Right lobe of liver (tissue), 4 donors: ENCODE results near the gene SLC24A1.

Source experiments
- CTCF ChIP-seq, 4 donors: fragments of 200-600 bp in 3 of 4; fragments of 450-650 bp in 1 of 4; IDR thresholded peaks; one replicate each; pipeline versions ENCODE4 v1.5.1 to v1.8.0; 2016 to 2022; ENCODE audit warnings: antibody characterized with exemption in 4 of 4, mild to moderate bottlenecking in 2 of 4
- POLR2A ChIP-seq: fragments of 450-650 bp; IDR thresholded peaks from one replicate; pipeline ENCODE4 v1.6.1; 2017; ENCODE audit warnings: antibody characterized with exemption, mild to moderate bottlenecking
- donor health status: DM: no; HTN: no; CAD: no.
- donor health status: DM: no; HTN: no; CAD: no.
- donor health status: DM: no; HTN: yes; CAD: no.

DNA sequence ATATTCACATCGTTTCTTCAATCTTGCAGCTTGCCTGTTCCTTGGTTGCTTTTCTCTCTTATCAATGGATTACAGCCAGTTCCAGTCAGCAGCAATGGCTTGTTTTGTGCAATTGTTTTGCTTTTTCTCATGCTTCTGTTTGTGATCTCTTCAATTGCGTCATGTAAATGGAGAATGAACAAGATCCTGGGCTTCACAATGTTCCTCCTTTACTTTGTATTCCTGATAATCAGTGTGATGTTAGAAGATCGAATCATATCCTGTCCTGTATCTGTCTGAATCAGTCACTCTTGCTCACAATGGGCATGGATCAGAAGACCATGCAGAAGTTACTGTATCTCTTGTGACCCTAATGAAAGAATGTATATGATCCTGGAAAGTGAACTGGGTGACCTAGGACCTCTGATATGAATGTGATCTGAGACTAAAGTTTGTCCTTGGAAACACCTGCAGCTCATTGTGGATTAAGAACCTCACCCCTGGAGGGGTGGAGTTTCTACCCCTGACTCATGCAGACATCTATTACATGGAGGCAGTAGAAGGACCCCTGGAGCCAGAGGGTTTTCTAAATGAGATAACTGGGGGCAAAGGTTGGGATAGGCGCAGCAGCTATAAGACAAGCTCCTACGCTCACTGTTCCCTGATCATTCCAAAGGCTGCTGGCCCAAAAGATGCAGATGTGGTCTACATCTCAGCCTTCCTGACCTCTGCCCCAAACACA, 32.2 kb downstream of the SLC24A1 start:
- TF ChIP-seq POLR2A (no peak), CTCF (IDR thresholded peaks at IDR 0.05) (no peak)
